Medulla oblongata (tissue), 1 donor: ENCODE measurements around the gene PCBP3.
"Not testable (repeated sequence)": the region's sequence is repeated elsewhere in the genome, so short reads cannot be mapped to it uniquely, and the experiment has no call there.

Experiments used
- DNase-seq: peaks from one replicate; pipeline ENCODE4 v3.0.0-alpha.2; 2015; ENCODE audit errors: extremely low spot score

PCBP3 gene

DNA sequence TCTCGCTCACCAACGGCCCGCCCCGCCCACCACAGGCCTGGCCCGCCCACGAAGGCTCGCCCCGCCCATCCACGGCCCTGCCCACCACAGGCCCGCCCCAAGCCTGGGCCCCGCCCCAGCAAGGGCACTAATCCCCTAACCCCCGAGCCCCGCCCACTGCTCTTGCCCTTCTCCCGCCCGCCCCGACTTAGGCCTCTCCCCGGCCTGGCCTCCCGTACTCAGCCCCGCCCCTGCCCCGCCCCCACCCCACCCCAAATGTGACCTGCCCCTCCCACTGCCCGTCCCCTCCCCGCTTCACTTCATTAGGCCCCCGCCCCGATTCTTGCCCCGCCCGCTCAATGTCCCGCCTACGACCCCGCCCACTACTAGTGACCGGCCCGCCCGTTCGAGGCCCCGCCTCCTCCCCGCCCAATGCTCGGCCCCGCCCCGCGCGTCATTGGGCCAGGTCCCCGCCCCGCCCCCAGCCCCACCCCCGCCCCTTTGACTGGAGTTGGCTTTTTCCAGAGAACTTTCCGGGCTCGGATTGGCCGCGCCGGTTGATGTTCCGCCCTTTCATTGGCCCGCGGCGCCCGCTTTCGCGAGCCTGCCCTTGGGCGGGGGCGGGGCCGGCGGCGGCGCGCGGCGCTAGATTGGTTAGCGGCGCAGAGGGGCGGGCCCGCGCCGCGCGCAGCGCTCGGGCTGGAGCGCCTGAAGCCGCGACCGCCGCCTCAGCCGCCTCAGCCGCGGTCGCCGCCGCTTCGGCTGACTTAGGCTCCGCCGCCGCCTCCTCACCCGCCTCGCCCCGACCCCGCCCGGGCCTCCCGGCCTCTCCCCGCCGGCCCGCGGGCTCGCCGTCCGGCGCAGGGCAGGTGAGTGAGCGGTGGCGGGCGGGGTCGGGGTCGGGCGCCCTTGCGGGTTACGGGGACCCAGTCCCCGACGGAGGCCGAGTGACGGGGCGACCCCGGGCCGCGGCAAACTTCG lies at the start of gene PCBP3:
PCBP3 (plus strand) TSS at position 705 of the 960 bp plus-strand sequence. CDS start 206,361 bp downstream, outside the sequence.
- peak; percentile 93 for DNase-seq

DNA sequence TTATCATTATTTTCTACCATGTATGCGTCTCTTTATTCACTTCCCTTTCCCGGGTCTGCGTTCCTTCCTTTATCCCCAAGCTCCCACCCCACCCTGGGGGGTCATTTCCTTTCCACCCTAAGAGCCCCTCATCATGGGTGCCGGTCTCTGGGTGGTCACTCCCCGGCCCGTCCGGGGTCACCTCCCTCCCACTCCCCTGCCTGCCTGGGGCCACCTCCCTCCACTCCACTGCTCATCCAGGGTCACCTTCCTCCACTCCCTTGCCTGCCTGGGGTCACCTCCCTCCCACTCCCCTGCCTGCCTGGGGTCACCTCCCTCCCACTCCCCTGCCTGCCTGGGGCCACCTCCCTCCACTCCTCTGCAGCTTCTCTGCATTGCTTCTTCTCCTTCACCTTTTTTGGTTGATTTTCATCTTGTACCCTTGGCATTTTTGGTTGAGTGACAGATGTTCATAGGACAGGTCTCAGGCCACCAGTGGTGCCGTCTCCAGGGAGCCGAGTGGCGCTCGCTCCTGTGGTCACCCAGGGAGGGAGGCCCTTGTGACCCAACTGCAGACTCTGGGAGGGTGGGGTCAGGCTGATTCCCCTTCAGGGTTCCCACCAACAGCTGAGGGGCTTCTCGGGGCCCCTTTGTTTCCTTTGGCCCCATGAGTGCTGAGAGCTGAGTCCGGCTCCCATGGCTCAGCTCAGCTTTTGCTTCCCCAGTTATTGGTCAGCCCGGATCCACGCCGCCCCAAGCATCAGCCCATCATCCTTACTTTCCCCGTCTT lies 48.6 kb upstream of the PCBP3 start:
- no peak for DNase-seq

GRCh38 chr21:45595574-45596295 lies 47.8 kb upstream of the PCBP3 start:
- DNase-seq: no peak

- peak; percentile 57 for DNase-seq
Measured at GRCh38 chr21:45596704-45597318, 46.7 kb upstream of the PCBP3 start.

DNA sequence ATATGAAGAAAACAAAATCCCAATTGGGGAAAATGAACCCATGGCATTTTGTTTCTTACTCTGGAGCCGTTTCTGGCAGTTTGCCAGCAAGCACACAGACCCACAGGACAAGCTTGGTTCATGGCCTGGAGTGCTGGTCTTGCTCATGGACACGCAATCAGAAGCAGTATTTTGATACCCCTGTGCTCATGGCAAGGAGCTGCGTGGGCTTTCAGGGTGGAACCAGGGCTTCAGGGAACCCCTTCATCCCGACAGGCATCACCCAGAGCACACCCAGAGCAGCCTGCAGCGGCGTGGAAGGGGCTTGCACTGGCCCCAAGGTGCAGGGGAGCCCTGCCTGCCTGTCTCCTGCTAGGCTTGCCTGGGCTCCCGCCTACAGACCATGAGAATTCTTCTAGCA lies 45.4 kb upstream of the PCBP3 start:
- DNase-seq: no peak

DNA sequence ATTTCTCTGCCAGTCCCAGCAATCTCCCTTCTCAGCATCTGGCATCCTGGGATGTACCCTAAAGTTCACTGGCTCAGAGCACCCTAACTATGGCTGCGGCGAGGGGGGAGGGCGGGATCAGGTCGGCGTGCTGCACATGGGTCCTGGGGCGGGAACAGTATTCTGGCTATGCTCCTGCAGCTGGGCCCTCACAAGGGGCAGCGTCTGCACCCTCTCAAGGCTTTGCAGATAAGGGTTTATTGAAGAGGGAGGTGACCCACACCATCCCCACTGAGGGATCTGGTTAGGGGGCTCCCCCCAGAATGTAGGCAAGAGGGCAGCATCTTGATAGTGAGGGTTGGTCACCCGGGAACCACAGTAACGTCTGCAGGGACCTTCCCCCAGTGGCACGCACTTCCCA lies 44.9 kb upstream of the PCBP3 start:
- DNase-seq: no peak

DNA sequence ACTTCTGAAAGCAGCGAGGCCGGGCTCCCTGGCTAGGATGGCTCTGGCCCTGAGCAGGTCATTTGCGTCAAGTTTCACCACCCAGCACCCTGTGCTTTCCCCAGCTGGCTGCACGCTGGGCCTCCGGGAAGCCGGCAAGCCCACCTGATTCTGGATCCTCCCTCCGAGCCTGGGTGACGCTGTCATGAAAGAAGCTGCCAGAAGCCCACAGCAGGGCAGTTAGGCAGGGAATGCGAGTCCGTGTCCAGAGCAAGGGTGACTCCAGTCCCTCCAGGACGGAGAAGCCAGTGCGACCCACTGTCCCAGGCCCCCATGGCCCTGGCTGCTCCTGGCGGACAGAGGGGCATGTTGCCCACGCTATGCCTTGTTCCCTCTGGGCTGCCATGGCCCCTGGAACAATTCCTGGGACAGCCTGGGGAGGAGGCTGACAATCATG lies 44.4 kb upstream of the PCBP3 start:
- no peak for DNase-seq

GRCh38 chr21:45600248-45600647 lies 43.3 kb upstream of the PCBP3 start:
- DNase-seq: no peak

DNA sequence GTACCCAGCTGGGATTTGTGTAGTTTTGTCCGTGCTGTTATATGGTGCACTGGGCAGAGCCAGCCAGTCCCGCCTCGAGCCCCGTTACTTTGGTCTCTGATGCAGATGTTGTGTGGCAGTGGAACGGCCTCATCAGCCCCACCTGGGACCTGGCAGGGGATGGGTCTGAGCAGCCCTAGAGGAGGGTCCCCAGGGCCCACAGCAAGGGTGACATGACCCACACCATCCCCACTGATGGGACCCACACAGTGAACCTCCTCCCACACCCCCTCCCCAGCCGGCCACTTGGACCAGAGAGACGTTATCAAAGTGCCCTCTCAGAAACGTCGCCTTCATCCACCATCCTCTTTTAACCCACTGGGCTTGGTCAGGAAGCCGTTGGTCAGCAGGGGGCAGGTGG lies 42.0 kb upstream of the PCBP3 start:
- DNase-seq: no peak

GRCh38 chr21:45602106-45602505 lies 41.4 kb upstream of the PCBP3 start:
- DNase-seq: no peak

DNA sequence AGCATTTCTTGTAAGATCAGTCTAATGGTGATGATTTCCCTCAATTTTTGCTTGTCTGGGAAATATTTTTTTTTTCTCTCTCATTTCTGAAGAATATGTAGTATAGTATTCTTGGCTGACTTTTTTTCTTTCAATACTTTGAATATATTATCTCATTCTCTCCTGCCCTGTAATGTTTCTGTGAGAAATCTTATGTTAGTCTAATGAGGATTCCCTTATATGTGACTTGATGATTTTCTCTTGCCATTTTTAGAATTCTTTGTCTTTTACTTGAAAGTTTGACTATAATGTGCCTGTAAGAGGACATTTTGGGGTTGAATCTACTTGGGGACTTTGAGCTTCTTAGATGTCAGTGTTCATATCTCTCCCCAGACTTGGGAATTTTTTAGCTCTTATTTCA lies 40.0 kb upstream of the PCBP3 start:
- no peak for DNase-seq

DNA sequence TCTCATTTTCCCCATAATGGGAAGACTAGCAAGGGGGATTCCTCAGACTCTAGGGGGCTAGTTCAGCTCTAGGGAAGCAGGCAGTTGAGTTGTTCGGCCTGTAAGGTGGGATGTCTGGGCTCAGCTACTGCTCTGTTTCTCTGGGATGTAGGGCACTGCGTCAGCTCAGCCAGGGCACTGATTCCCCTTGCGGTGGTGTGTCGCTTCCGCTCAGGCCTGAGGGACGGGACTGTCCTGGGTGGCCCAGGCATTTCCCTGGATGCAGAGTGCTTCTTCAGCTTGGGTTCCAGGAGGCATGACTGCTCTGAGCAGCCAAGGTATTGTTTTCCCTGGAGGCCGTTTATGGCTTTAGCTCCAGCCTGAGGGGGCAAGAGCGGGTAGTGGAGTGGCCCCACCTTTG lies 38.8 kb upstream of the PCBP3 start:
- DNase-seq: not testable (repeated sequence)

DNA sequence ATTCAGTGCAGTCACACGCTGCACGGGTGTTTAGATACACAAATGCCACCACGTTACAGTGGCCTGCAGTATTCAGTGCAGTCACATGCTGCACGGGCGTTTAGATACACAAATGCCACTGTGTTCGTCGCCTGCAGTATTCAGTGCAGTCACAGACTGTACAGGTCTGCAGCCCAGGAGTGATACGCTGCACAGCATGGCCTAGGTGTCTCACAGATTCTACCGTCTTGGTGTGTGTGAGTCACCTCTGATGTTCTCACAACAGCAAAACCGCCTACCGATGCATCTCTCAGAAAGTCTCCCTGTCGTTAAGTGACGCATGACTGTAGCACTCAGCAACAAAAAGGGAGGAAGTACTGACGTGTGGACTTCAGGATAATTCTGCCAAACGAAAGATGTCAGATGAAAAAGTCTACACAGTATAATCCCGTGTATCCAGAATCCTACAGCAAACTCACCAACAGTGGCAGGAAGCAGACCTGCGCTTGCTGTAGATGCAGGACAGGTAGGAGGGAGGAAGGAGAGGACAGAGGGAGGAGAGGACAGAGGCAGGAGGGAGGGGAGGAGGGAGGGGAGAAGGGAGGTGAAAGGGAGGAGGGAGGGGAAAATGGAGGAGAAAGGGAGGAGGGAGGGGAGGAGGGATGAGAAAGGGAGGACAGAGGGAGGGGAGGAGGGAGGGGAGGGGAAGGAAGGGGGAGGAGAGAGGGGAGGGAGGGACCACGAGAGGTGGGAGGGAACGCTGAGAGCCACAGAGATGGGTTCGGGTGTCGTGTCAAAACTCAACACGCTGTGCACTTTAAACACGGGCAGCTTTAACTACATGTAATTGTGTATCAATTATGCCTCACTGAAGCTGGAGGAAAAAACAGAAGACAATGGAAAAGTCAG lies 36.3 kb upstream of the PCBP3 start:
- no peak for DNase-seq

DNA sequence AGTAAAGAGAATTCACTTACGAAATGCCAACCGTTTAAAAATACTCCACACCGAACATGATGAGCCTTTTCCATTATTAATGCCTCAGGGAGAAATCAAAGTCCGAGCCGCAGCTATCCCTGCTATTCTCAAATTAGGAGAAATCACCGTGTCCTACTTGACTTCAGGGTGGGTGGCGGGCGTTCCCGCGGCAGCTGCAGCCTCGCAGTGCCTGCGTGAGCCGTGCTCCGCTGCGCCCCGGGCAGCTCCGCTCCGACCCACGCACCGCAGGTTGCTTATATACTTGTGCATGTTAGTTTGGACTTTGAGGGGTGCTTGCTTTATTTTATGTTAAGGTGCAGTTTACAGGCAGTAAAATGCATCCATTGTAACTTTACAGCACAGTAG lies 35.6 kb upstream of the PCBP3 start:
- no peak for DNase-seq

GRCh38 chr21:45608747-45609470 lies 34.6 kb upstream of the PCBP3 start:
- not testable (repeated sequence) for DNase-seq

DNA sequence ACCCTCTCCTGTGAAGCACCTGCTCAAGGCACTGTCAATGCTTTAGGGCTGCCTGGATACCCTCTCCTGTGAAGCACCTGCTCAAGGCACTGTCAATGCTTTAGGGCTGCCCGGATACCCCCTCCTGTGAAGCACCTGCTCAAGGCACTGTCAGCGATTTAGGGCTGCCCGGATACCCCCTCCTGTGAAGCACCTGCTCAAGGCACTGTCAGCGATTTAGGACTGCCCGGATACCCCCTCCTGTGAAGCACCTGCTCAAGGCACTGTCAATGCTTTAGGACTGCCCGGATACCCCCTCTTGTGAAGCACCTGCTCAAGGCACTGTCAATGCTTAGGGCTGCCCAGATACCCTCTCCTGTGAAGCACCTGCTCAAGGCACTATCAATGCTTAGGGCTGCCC lies 33.9 kb upstream of the PCBP3 start:
- not testable (repeated sequence) for DNase-seq

GRCh38 chr21:45611296-45611695 lies 32.2 kb upstream of the PCBP3 start:
- no peak for DNase-seq

- no peak for DNase-seq
Measured at GRCh38 chr21:45611939-45612664, 31.4 kb upstream of the PCBP3 start.

DNA sequence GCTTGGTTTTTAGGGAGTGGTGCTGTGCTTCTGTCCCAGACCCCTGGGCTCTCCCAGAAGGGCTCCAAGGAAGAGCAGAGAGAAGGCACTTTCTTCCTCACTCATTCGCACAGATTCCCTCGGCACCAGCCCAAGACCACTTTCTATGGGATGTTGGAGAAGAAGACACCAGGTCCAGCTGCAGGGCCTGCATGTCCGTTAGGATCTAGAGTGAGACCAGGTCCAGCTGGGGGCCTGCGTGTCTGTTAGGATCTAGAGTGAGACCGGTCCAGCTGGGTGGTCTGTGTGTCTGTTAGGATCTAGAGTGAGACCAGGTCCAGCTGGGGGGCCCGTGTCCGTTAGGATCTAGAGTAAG lies 30.9 kb upstream of the PCBP3 start:
- DNase-seq: not testable (repeated sequence)
